Ovary (tissue), 9 donors: ENCODE data around the gene NEO1. TPM values are rescaled to one million over a fixed set of nuclear protein-coding genes. Genes with fewer than 3 reads are reported as not detected.

Experiments used
- DNase-seq, 5 donors: peaks; one replicate each; pipeline ENCODE4 v3.0.0-alpha.2; 2019 to 2020
- H3K27ac ChIP-seq, 2 donors: fragments of 200-600 bp; one replicate each; pipeline versions ENCODE4 v1.5.1 to v1.8.0; 2019 to 2022
- H3K27me3 ChIP-seq: fragments of 200-600 bp; one replicate; pipeline ENCODE4 v1.8.0; 2022
- H3K36me3 ChIP-seq: fragments of 200-600 bp; sonication (generic); one replicate; pipeline ENCODE4 v1.5.1; 2019
- H3K4me1 ChIP-seq: one replicate; pipeline ENCODE4 v1.8.1; 2013; ENCODE audit warnings: mild to moderate bottlenecking, moderate library complexity; ENCODE audit not compliant: insufficient read depth
- H3K4me3 ChIP-seq: fragments of 200-600 bp; sonication (generic); one replicate; pipeline ENCODE4 v1.5.1; 2017
- H3K9me3 ChIP-seq, 2 donors: fragments of 200-600 bp in 1 of 2; sonication (generic) in 1 of 2; one replicate each; pipeline versions ENCODE4 v1.5.1 to v1.8.1; 2013 to 2019; ENCODE audit warnings: mild to moderate bottlenecking in 1 of 2, moderate library complexity in 1 of 2
- CTCF ChIP-seq, 3 donors: fragments of 450-650 bp in 2 of 3; fragments of 200-600 bp in 1 of 3; IDR thresholded peaks; one replicate each; pipeline versions ENCODE4 v1.5.1 to v1.8.0; 2016 to 2022; ENCODE audit warnings: antibody characterized with exemption in 3 of 3, mild to moderate bottlenecking in 1 of 3
- EP300 ChIP-seq: sonication (generic); formaldehyde crosslinking; IDR thresholded peaks from one replicate; pipeline ENCODE4 v1.6.1; 2017; ENCODE audit warnings: antibody characterized with exemption
- POLR2A ChIP-seq: fragments of 450-650 bp; IDR thresholded peaks from one replicate; pipeline ENCODE4 v1.6.1; 2017; ENCODE audit warnings: antibody characterized with exemption, mild to moderate bottlenecking, moderate library complexity
- WGBS, 3 donors: extraction: QIAGEN DNeasy Blood & Tissue Kit in 1 of 3; methylation state at CpG; one replicate each; pipeline versions ENCODE4 v1.1.5 to v1.1.7; 2013 to 2017; 5-methylcytosine and 5-hydroxymethylcytosine counted together
- intact Hi-C, 4 donors: fragments of 100-400 bp; cut with DNase I; formaldehyde crosslinking; loops; one replicate each; pipeline versions ENCODE4 v1.11.0 to v1.15.1; 2022 to 2023
- polyA plus RNA-seq, 2 donors: library from polyadenylated mRNA; stranded (reverse); fragments of 200-250 nt in 1 of 2; fragments of 350-450 nt in 1 of 2; fragmentation: Illumina TruSeq in 1 of 2; extraction: RNeasy Lipid Tissue Mini Kit (QIAGEN cat#74804) in 1 of 2; gene quantifications; one replicate each; pipeline ENCODE4 v1.2.3, GENCODE V29; 2013 to 2014
- total RNA-seq, 7 donors: library from RNA; depleted of rRNA in 2 of 7; stranded (reverse); fragments of >200 nt in 2 of 7; fragmentation: NEBNext Ultra II Directional in 3 of 7; extraction: Animal tissue kit (Norgen Biotek cat#: 25700) in 3 of 7; gene quantifications; one replicate each; pipeline versions ENCODE4 v1.1.0 to v1.2.4, GENCODE V29; 2016 to 2023
- donor health status: DM: no; HTN: no; CAD: no; lungs with moderate emphysema.
- donor health status: DM: no; HTN: no; CAD: no.
- donor health status: Bipolar disorder and iron deficiency.
- donor health status: DM: yes; HTN: yes; CAD: no.
- donor health status: DM: no; HTN: no; CAD: no.
- donor health status: DM: yes; HTN: yes; CAD: no.

Gene NEO1
- total and polyA plus RNA-seq, 9 donors, result 22.8 to 54.7 (median 40.7) TPM

DNA sequence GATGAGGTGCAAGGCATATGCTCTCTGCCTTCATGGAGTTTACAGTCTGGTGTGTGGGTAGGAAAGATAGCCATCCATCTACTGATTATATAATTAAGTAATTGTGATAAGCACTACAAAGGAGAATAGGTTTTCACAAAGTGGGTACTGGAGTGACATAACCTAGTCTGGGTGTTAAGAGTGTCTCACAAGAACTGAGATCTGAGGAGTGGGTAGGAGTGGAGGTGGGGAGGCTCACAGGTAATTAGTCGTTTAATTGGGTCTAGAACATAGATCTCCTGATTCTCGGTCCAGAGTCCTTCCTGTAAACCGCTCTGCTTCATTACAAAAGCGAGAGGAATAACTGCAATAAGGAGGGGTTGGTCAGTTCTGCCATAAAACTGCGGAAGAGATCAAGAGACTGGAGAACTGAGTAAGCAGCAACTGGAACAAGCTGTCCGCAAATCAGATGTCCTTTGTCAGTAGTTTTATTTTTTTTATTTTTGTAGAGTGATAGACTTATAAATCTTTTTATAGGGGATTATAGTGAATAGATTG is 2.2 kb downstream of the NEO1 start:
- no peak for TF ChIP-seq EP300
- no peak for TF ChIP-seq CTCF (IDR thresholded peaks at IDR 0.05)
- TF ChIP-seq POLR2A, result no peak
- intact Hi-C loops, result loop anchor here in 1 of 4 donors (10.0 kb wide), 1 partner anchor 260 kb away; no protein-coding TSS in a partner anchor
- no peak for DNase-seq
- Histone ChIP-seq H3K9me3 (no peaks in the 10 kb centered on the region), H3K4me1 (peaks cover 2% of the 10 kb centered on the region), H3K27me3 (no peaks in the 10 kb centered on the region), H3K27ac (no peak overlapping the region), H3K4me3 (no peak overlapping the region), H3K36me3 (no peaks in the 10 kb centered on the region)
- 88 to 95% (median 92%) methylated on average over 6 of the region's 6 CpGs for WGBS, 3 donors

DNA sequence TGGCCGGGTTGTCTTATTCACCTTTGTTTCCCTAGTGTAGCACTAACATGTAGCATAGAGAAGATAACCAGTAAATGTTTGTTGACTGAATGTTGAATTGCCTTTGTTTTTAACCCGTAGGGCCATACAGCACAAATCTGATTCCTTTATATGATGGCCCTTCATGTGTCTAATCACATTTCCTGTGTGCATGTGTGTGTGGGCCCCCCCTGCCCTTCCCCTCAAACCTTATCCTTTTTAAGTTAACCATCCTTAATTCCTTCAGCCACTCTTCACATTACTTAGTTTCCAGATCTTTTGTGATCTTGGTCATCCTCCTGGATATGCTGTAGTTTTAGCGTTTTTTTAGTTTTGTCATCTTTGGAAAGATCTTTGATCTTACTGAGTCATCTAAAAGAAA is 4.2 kb downstream of the NEO1 start:
- H3K36me3 ChIP-seq, result no peaks in the 10 kb centered on the region
- 90 to 94% (median 93%) methylated on average over 3 of the region's 3 CpGs for WGBS, 3 donors

DNA sequence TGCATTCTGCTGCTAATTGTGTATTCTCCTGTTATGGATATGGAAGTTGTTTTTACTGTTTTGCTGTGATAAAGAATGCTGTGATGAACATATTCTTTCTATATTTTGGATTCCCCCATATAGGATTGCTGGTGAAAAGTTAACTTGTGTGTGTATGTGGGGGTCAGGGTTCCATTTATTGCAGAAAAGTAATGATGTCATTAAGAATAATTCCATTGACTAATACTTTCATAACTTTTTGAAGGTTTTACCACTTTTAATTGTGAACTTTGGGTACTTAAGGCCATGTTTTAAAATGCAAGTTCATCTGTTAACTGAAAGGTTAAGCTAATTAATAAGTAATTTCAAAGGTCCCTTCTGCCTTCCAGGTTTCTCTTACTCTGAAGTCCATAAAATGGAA is 6.2 kb downstream of the NEO1 start:
- DNase-seq, result no peak
- H3K27me3 ChIP-seq, result no peaks in the 10 kb centered on the region
- no peak overlapping the region for H3K4me3 ChIP-seq
- H3K36me3 ChIP-seq, result no peaks in the 10 kb centered on the region
- TF ChIP-seq POLR2A (no peak), EP300 (no peak), CTCF (IDR thresholded peaks at IDR 0.05) (no peak)
- no peak overlapping the region for H3K27ac ChIP-seq
- intact Hi-C loops, result loop anchor here in 1 of 4 donors (10.0 kb wide), 1 partner anchor 264 kb away; no protein-coding TSS in a partner anchor
- peaks cover 2% of the 10 kb centered on the region for H3K4me1 ChIP-seq
- no peaks in the 10 kb centered on the region for H3K9me3 ChIP-seq

More for the DNA sequence above, 4.2 kb downstream of the NEO1 start:
- Histone ChIP-seq H3K9me3 (no peaks in the 10 kb centered on the region), H3K4me1 (peaks cover 2% of the 10 kb centered on the region), H3K4me3 (no peak overlapping the region), H3K27me3 (no peaks in the 10 kb centered on the region), H3K27ac (no peak overlapping the region)
- intact Hi-C loops, result loop anchor here in 1 of 4 donors (10.0 kb wide), 1 partner anchor 262 kb away; no protein-coding TSS in a partner anchor
- no peak for DNase-seq
- no peak for TF ChIP-seq CTCF (IDR thresholded peaks at IDR 0.05)

DNA sequence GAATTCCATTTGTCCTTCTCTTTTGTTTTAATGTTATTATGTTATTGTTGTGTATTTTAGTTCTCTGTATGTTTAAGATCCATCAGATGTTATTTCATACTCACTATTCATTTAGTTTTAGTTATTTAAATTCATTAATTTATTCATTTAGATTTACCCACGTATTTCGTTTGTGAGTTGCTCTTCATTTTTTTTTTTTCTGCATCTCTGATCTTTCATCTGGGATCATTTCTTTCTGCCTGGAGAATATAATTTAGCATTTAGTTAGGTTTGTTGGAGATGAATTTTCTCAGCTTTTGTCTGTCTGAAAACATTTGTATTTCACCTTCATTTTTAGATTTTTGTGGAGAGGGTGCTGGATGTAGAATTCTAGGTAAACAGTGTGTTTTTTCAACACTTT is 12.9 kb downstream of the NEO1 start:
- intact Hi-C loops, result no loop called here
- no peak for DNase-seq
- no peaks in the 10 kb centered on the region for H3K9me3 ChIP-seq
- H3K36me3 ChIP-seq, result no peaks in the 10 kb centered on the region
- no peaks in the 10 kb centered on the region for H3K27me3 ChIP-seq
- no peak overlapping the region for H3K27ac ChIP-seq
- no peaks in the 10 kb centered on the region for H3K4me1 ChIP-seq
- 89 to 94% (median 90%) methylated on average over 2 of the region's 2 CpGs for WGBS, 3 donors
- TF ChIP-seq CTCF (IDR thresholded peaks at IDR 0.05), result no peak
- TF ChIP-seq POLR2A, result no peak
- H3K4me3 ChIP-seq, result no peak overlapping the region
